GM12892 (cell line): ENCODE data around the gene ADAMTSL3.

Source experiments
- POLR2A ChIP-seq: IDR thresholded peaks from 2 replicates; pipeline ENCODE4 v1.6.1; 2011; ENCODE audit warnings: low read depth, low read length, control low read depth
- POLR2AphosphoS5 ChIP-seq: IDR thresholded peaks from 2 replicates; pipeline ENCODE4 v1.6.1; 2011; ENCODE audit warnings: low read depth, low read length, control low read depth

GRCh38 chr15:83793069-83793468 is 139.1 kb downstream of the ADAMTSL3 start:
- TF ChIP-seq POLR2A: no peak
- TF ChIP-seq POLR2AphosphoS5: no peak
